ENCODE results near the gene WDR5. TPM values are rescaled to one million over a fixed set of nuclear protein-coding genes. Genes with fewer than 3 reads are reported as not detected.
A peak's percentile ranks its signal among the peaks of the same experiment; 100 is the strongest.
"Not testable (repeated sequence)": the region's sequence is repeated elsewhere in the genome, so short reads cannot be mapped to it uniquely, and the experiment has no call there.

WDR5 gene
- total RNA-seq (2014; rRNA removed; shearing (Covaris generic)): 21.6 and 36.2 TPM in 2 replicates

GRCh38 chr9:134135343-134136117 is at the start of gene WDR5:
WDR5 (plus strand) TSS chr9:134136082; CDS start chr9:134139878, 3,796 bp downstream.
- DNase-seq (ENCODE audit: low read depth): peak; percentile 86

- DNase-seq (ENCODE audit: low read depth): peak; percentile 21
These were observed 47.7 kb upstream of the WDR5 start for GRCh38 chr9:134088063-134088725.

GRCh38 chr9:134089972-134090371 is 45.9 kb upstream of the WDR5 start:
- no peak for DNase-seq (ENCODE audit: low read depth)

- DNase-seq (ENCODE audit: low read depth): peak; percentile 44
These were observed 36.6 kb upstream of the WDR5 start for GRCh38 chr9:134099123-134099761.

GRCh38 chr9:134100040-134100439 is 35.8 kb upstream of the WDR5 start:
- no peak for DNase-seq (ENCODE audit: low read depth)

GRCh38 chr9:134101133-134101532 is 34.7 kb upstream of the WDR5 start:
- DNase-seq (ENCODE audit: low read depth): not testable (repeated sequence)

- no peak for DNase-seq (ENCODE audit: low read depth)
These were observed 34.2 kb upstream of the WDR5 start for GRCh38 chr9:134101623-134102149.

- DNase-seq (ENCODE audit: low read depth): no peak
These were observed 32.4 kb upstream of the WDR5 start for GRCh38 chr9:134103391-134103998.

- DNase-seq (ENCODE audit: low read depth): no peak
These were observed 24.8 kb upstream of the WDR5 start for GRCh38 chr9:134111064-134111463.

GRCh38 chr9:134112561-134112960 is 23.3 kb upstream of the WDR5 start:
- DNase-seq (ENCODE audit: low read depth): no peak

- DNase-seq (ENCODE audit: low read depth): not testable (repeated sequence)
These were observed 16.9 kb upstream of the WDR5 start for GRCh38 chr9:134118972-134119371.

- DNase-seq (ENCODE audit: low read depth): no peak
These were observed 12.1 kb upstream of the WDR5 start for GRCh38 chr9:134123764-134124128.

- DNase-seq (ENCODE audit: low read depth): no peak
These were observed 10.3 kb upstream of the WDR5 start for GRCh38 chr9:134125413-134126095.

GRCh38 chr9:134126373-134126772 is 9.5 kb upstream of the WDR5 start:
- DNase-seq (ENCODE audit: low read depth): no peak

GRCh38 chr9:134127065-134127580 is 8.8 kb upstream of the WDR5 start:
- no peak for DNase-seq (ENCODE audit: low read depth)

- DNase-seq (ENCODE audit: low read depth): no peak
These were observed 8.3 kb upstream of the WDR5 start for GRCh38 chr9:134127616-134128015.

- no peak for DNase-seq (ENCODE audit: low read depth)
These were observed 6.9 kb upstream of the WDR5 start for GRCh38 chr9:134128727-134129679.

GRCh38 chr9:134130503-134131375 is 5.1 kb upstream of the WDR5 start:
- no peak for DNase-seq (ENCODE audit: low read depth)
